Ishikawa (cell line): Measurements from ENCODE around the gene CARNS1.

Experiments used
- CEBPB ChIP-seq: IDR thresholded peaks from 2 replicates; pipeline ENCODE4 v1.6.1; 2012
- CREB1 ChIP-seq: IDR thresholded peaks from 2 replicates; pipeline ENCODE4 v1.6.1; 2012; ENCODE audit warnings: low read depth
- EGR1 ChIP-seq: IDR thresholded peaks from 2 replicates; pipeline ENCODE4 v1.6.1; 2012
- EP300 ChIP-seq: IDR thresholded peaks from 2 replicates; pipeline ENCODE4 v1.6.1; 2012; ENCODE audit warnings: borderline replicate concordance
- FOXM1 ChIP-seq: IDR thresholded peaks from 2 replicates; pipeline ENCODE4 v1.6.1; 2012; ENCODE audit warnings: low read depth, borderline replicate concordance
- MAX ChIP-seq: IDR thresholded peaks from 2 replicates; pipeline ENCODE4 v1.6.1; 2012
- NFIC ChIP-seq: IDR thresholded peaks from 2 replicates; pipeline ENCODE4 v1.6.1; 2012
- RAD21 ChIP-seq: IDR thresholded peaks from 2 replicates; pipeline ENCODE4 v1.6.1; 2012; ENCODE audit warnings: low read depth
- TAF1 ChIP-seq: IDR thresholded peaks from 2 replicates; pipeline ENCODE4 v1.6.1; 2012; ENCODE audit warnings: low read depth, mild to moderate bottlenecking
- TCF12 ChIP-seq: IDR thresholded peaks from 2 replicates; pipeline ENCODE4 v1.6.1; 2012; ENCODE audit warnings: low read depth
- TEAD4 ChIP-seq: IDR thresholded peaks from 2 replicates; pipeline ENCODE4 v1.6.1; 2012
- YY1 ChIP-seq: IDR thresholded peaks from 2 replicates; pipeline ENCODE4 v1.6.1; 2012; ENCODE audit warnings: low read depth
- ZBTB7A ChIP-seq: IDR thresholded peaks from 2 replicates; pipeline ENCODE4 v1.6.1; 2012; ENCODE audit warnings: low read depth
- TF ChIP-seq, protein P1 (sequence below): IDR thresholded peaks from 2 replicates; pipeline ENCODE4 v1.6.1; 2012; ENCODE audit warnings: low read depth, mild to moderate bottlenecking
- TF ChIP-seq, protein P2 (sequence below): IDR thresholded peaks from 2 replicates; pipeline ENCODE4 v1.6.1; 2012

Gene CARNS1

DNA sequence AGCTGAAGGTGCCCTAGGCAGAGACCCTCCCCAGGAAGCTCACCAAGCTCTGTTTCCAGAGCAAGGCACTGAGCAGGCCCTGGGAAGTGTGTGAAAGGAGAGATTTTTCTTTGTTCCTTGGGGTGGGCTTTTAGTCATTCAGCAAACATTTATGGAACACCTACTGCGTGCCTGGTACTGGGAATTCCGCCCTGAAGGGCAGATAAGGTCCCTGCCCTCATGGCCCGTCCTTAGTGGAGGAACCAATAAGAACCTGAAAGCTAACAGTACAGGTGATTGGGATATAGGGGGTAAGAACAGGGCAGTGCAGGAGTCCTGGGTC lies 49.7 kb downstream of the CARNS1 start:
- TF ChIP-seq EP300 (0 out of 2 replicates have a peak, but pooled peaks have one; percentile 11), CEBPB (no peak), TCF12 (no peak)

- no peak for TF ChIP-seq FOXM1
- TF ChIP-seq, protein P1, sequence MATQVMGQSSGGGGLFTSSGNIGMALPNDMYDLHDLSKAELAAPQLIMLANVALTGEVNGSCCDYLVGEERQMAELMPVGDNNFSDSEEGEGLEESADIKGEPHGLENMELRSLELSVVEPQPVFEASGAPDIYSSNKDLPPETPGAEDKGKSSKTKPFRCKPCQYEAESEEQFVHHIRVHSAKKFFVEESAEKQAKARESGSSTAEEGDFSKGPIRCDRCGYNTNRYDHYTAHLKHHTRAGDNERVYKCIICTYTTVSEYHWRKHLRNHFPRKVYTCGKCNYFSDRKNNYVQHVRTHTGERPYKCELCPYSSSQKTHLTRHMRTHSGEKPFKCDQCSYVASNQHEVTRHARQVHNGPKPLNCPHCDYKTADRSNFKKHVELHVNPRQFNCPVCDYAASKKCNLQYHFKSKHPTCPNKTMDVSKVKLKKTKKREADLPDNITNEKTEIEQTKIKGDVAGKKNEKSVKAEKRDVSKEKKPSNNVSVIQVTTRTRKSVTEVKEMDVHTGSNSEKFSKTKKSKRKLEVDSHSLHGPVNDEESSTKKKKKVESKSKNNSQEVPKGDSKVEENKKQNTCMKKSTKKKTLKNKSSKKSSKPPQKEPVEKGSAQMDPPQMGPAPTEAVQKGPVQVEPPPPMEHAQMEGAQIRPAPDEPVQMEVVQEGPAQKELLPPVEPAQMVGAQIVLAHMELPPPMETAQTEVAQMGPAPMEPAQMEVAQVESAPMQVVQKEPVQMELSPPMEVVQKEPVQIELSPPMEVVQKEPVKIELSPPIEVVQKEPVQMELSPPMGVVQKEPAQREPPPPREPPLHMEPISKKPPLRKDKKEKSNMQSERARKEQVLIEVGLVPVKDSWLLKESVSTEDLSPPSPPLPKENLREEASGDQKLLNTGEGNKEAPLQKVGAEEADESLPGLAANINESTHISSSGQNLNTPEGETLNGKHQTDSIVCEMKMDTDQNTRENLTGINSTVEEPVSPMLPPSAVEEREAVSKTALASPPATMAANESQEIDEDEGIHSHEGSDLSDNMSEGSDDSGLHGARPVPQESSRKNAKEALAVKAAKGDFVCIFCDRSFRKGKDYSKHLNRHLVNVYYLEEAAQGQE = no peak
- no peak for TF ChIP-seq YY1
- TF ChIP-seq MAX = no peak
- TF ChIP-seq TCF12 = no peak
- TF ChIP-seq NFIC = no peak
- TF ChIP-seq EP300 = no peak
- no peak for TF ChIP-seq EGR1
- TF ChIP-seq CREB1 = no peak
- TF ChIP-seq, protein P2, sequence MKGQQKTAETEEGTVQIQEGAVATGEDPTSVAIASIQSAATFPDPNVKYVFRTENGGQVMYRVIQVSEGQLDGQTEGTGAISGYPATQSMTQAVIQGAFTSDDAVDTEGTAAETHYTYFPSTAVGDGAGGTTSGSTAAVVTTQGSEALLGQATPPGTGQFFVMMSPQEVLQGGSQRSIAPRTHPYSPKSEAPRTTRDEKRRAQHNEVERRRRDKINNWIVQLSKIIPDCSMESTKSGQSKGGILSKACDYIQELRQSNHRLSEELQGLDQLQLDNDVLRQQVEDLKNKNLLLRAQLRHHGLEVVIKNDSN = no peak
- no peak for TF ChIP-seq TEAD4
- no peak for TF ChIP-seq RAD21
- TF ChIP-seq TAF1 = no peak
- no peak for TF ChIP-seq ZBTB7A
- TF ChIP-seq CEBPB = no peak
These were observed 50.9 kb downstream of the CARNS1 start for GRCh38 chr11:67466367-67466766.

DNA sequence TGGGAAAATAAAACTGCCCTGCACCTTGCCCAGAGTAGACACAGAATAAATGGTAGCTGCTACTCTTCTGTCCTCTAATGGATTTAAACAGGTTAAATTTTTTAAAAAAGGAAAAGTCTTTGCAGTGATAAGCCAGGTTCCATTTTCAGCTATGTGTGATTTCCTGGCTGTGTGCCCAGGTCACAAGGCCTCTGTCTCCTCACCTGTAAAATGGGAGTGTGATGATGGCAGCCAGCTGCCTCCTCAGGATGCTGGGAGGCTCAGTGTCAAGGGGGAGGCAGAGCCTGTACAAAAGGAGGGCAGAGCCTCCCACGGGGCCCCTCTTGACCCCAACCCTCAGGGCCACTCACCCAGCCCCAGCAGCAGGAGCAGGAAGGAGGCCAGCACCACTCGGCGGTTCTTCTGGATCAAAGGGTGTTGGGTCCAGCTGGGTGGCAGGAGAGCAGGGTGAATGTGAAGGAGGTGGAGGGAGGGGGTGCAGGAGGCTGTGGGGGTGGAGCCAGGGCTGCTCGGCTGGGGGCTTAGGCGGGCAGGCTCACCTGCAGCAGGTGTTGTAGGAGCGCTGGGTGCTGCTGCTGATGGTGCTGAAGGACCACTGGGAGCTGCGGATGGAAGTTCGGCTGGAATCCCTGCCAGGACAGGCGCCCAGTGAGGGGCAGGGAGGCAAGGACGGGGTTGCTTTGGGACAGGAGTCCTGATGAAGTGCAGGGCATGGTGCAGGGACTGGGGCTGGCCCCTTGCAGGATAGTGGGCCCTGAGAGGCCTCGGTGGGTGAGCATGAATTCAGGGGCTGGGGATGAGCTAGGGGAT lies 51.7 kb downstream of the CARNS1 start:
- peak; percentile 63 for TF ChIP-seq NFIC
- no peak for TF ChIP-seq EP300

GRCh38 chr11:67468056-67468455 lies 52.6 kb downstream of the CARNS1 start:
- TF ChIP-seq EGR1 (0 out of 2 replicates have a peak, but pooled peaks have one; percentile 33), CREB1 (no peak), ZBTB7A (no peak; the same call in none of the 2 replicates), CEBPB (no peak), FOXM1 (no peak), NFIC (peak; percentile 80), RAD21 (no peak), TAF1 (no peak), MAX (peak; percentile 46; the same call in 1 of the 2 replicates), TEAD4 (peak; percentile 48; the same call in 1 of the 2 replicates), TCF12 (peak; percentile 33; the same call in 1 of the 2 replicates), YY1 (no peak), EP300 (no peak)
- TF ChIP-seq, protein P2 = no peak
- TF ChIP-seq, protein P1 = no peak

DNA sequence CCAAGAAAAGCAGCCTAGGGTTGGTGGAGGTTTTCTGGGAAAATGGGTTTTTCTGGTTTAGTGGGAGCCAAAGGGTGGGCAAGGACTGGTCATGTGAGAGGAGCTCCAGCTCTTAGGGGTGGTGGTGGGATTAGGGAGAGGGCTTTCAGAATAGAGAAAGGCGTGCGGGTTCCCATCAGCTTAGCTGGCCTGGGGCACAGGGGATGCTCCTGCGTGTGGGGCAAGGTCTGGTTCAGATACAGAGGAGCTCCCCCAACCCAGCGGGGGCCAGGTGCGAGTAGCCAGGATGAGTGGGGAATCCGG lies 52.9 kb downstream of the CARNS1 start:
- no peak for TF ChIP-seq MAX
- TF ChIP-seq CEBPB = no peak
- no peak for TF ChIP-seq TAF1
- TF ChIP-seq FOXM1 = no peak
- TF ChIP-seq, protein P2 = no peak
- TF ChIP-seq RAD21 = no peak
- TF ChIP-seq, protein P1 = no peak
- no peak for TF ChIP-seq CREB1
- no peak; the same call in 1 of the 2 replicates for TF ChIP-seq ZBTB7A
- no peak for TF ChIP-seq NFIC
- TF ChIP-seq EP300 = no peak
- no peak for TF ChIP-seq YY1
- no peak for TF ChIP-seq EGR1
- TF ChIP-seq TEAD4 = no peak
- no peak for TF ChIP-seq TCF12
